ENCODE measurements around the gene SESN3.

The SESN3 gene

DNA sequence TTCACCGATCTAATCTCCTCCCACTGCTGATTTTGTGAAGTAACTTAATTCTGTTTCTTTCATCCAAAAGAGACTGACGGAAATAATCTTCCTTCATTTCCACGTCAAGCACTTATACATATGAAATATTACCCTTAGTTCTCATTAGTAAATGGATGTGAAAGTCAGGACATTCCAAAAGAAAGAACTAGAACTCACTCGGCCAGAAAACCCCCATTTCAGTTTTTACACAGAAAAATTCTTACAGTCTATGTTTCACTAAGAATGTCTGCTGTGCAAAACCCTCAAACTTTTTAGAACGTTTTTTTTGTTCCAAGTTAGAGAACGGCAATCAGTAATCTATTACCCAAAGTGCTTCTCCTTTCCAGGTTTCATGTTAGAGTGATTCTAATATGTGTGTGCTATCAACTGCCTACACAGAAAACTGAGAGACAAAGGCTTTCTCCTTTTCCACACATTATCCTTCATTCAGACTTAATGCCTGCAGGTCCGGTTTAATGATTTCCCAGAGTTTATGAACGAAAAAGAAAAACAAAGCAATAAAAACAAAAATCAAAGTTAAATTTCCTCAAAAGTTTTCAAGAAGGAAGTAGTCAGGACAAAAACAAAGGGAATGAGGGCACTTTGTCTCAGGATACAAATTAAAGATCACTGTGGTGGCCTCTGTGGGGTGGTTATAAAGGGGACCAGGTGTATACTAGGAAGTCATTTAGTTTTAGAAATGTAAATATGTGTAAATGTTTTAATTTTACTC, 11.3 kb upstream of the SESN3 start:
- TF ChIP-seq, protein P1, sequence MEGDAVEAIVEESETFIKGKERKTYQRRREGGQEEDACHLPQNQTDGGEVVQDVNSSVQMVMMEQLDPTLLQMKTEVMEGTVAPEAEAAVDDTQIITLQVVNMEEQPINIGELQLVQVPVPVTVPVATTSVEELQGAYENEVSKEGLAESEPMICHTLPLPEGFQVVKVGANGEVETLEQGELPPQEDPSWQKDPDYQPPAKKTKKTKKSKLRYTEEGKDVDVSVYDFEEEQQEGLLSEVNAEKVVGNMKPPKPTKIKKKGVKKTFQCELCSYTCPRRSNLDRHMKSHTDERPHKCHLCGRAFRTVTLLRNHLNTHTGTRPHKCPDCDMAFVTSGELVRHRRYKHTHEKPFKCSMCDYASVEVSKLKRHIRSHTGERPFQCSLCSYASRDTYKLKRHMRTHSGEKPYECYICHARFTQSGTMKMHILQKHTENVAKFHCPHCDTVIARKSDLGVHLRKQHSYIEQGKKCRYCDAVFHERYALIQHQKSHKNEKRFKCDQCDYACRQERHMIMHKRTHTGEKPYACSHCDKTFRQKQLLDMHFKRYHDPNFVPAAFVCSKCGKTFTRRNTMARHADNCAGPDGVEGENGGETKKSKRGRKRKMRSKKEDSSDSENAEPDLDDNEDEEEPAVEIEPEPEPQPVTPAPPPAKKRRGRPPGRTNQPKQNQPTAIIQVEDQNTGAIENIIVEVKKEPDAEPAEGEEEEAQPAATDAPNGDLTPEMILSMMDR (IDR thresholded peaks at IDR 0.05), result no peak
- Histone ChIP-seq H3K79me2 (no peaks in the 10 kb centered on the region), H3K9ac (no peak overlapping the region), H3K4me1 (peaks cover 22% of the 10 kb centered on the region), H3K27ac (peak overlapping the region; percentile 60), H3K4me2 (ENCODE audit: low read length) (no peak overlapping the region), H3K4me3 (ENCODE audit: low read depth, low read length) (no peak overlapping the region), H2AFZ (peak overlapping the region; percentile 59), H3K27me3 (ENCODE audit: control insufficient read depth, insufficient read depth, low read length) (no peaks in the 10 kb centered on the region), H3K9me3 (ENCODE audit: control insufficient read depth, low read length) (no peaks in the 10 kb centered on the region), H3K36me3 (ENCODE audit: control insufficient read depth, insufficient read depth, low read length) (no peaks in the 10 kb centered on the region)

DNA sequence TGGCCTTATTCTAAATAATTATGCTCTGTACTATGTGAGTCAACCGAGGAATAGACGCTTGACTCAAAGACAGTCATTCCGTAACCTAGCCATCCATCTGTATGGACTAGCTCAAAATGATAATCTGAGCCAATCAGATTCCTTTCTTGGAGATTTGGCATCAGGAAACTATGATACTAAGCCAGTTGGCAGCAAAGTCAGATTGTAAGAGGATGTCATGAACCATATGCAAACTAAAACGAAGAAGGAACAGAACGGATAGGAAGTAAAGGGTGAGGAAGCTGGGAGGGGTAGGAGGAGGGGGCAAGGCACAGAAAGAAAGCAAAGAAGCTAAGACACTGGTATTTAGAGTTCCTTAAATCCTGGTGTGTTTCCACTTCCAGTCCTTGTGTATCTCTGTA, 10.7 kb upstream of the SESN3 start:
- peak overlapping the region; percentile 60 for H3K27ac ChIP-seq

DNA sequence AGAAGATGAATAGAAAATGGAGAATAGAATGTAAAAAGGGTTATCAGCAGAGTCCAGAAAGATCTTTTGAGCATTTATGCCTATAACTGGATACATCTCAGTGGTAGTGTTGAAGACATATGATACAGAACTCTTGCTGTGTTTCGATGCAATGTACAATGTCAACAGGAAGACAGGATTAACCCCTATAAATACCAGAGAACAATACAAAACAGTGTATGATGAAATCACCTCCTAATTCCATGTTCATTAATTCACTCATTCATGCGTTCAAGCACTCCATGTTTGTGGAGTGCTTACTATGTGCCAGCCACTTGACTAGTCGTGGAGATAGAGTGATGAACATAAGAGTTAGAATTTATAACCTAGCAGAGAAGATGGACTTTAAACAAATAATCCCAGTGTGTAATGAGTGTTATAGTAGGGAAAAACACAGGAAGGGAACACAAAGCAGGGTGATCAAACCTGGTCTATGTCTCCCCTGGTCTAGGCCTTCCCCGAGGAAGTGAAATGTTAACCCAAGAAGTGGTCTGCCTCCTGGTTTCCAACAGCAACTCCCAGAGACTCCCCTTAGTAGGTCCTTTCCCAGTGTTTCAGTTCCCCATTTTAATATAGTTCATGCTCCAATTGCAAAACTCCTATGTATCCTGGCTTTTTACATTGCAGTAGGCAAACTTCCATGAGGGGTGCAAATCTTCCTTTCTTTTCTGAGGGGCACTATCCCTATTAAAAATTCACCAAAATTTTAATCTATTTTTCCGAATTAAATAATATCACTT, 9.1 kb upstream of the SESN3 start:
- H2AFZ ChIP-seq, result no peak overlapping the region
- no peaks in the 10 kb centered on the region for H3K36me3 ChIP-seq (ENCODE audit: control insufficient read depth, insufficient read depth, low read length)
- no peaks in the 10 kb centered on the region for H3K9me3 ChIP-seq (ENCODE audit: control insufficient read depth, low read length)
- TF ChIP-seq, protein P1 (IDR thresholded peaks at IDR 0.05), result no peak
- H3K4me2 ChIP-seq (ENCODE audit: low read length), result no peak overlapping the region
- no peaks in the 10 kb centered on the region for H3K79me2 ChIP-seq
- H3K27me3 ChIP-seq (ENCODE audit: control insufficient read depth, insufficient read depth, low read length), result no peaks in the 10 kb centered on the region
- no peak overlapping the region for H3K4me3 ChIP-seq (ENCODE audit: low read depth, low read length)
- H3K9ac ChIP-seq, result no peak overlapping the region
- H3K4me1 ChIP-seq, result peaks cover 19% of the 10 kb centered on the region
- H3K27ac ChIP-seq, result no peak overlapping the region

More for the DNA sequence above, 10.7 kb upstream of the SESN3 start:
- H3K9ac ChIP-seq, result no peak overlapping the region
- TF ChIP-seq, protein P1 (IDR thresholded peaks at IDR 0.05), result no peak
- no peaks in the 10 kb centered on the region for H3K79me2 ChIP-seq
- H3K4me3 ChIP-seq (ENCODE audit: low read depth, low read length), result no peak overlapping the region
- H3K4me1 ChIP-seq, result peaks cover 19% of the 10 kb centered on the region
- no peaks in the 10 kb centered on the region for H3K36me3 ChIP-seq (ENCODE audit: control insufficient read depth, insufficient read depth, low read length)
- no peaks in the 10 kb centered on the region for H3K27me3 ChIP-seq (ENCODE audit: control insufficient read depth, insufficient read depth, low read length)
- peak overlapping the region; percentile 59 for H2AFZ ChIP-seq
- H3K9me3 ChIP-seq (ENCODE audit: control insufficient read depth, low read length), result no peaks in the 10 kb centered on the region
- H3K4me2 ChIP-seq (ENCODE audit: low read length), result no peak overlapping the region

DNA sequence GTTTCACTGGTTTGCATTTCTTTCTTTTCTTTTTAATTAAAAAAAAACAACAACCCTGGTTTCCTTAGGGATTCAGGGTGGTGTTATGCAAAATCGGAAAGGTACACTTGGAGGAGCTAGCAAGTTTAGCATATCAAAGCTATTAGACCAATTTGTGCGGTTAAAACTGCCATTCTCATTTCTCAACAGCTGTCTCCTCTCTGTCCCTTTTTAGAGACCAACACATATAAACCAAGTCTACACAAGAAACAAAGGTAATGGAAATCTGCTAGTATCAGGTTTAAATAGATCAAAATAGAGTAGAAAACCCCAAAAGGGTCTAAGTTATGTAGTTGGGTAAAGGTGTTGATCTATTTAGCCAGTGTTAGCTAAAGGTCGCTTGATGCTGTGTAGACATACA, 1.7 kb upstream of the SESN3 start:
- H3K36me3 ChIP-seq (ENCODE audit: control insufficient read depth, insufficient read depth, low read length), result no peaks in the 10 kb centered on the region
- TF ChIP-seq, protein P1 (IDR thresholded peaks at IDR 0.05), result no peak
- no peak overlapping the region for H3K9ac ChIP-seq

More for the DNA sequence above, 1.7 kb upstream of the SESN3 start:
- peak overlapping the region; percentile 56 for H3K4me3 ChIP-seq (ENCODE audit: low read depth, low read length)
- H2AFZ ChIP-seq, result peak overlapping the region; percentile 79
- no peaks in the 10 kb centered on the region for H3K9me3 ChIP-seq (ENCODE audit: control insufficient read depth, low read length)
- peaks cover 4% of the 10 kb centered on the region for H3K4me1 ChIP-seq
- H3K79me2 ChIP-seq, result no peaks in the 10 kb centered on the region
- H3K4me2 ChIP-seq (ENCODE audit: low read length), result peak overlapping the region; percentile 81
- peak overlapping the region; percentile 94 for H3K27ac ChIP-seq
- no peaks in the 10 kb centered on the region for H3K27me3 ChIP-seq (ENCODE audit: control insufficient read depth, insufficient read depth, low read length)

All from parathyroid adenoma (tissue), 2 donors.